Left renal cortex interstitium (tissue), 4 donors: ENCODE measurements around the gene RAET1G. TPM values are rescaled to one million over a fixed set of nuclear protein-coding genes. Genes with fewer than 3 reads are reported as not detected.
"Not testable (repeated sequence)": the region's sequence is repeated elsewhere in the genome, so short reads cannot be mapped to it uniquely, and the experiment has no call there.

ENCODE experiments used
- DNase-seq, 4 donors: peaks; one replicate each; pipeline ENCODE4 v3.0.0-alpha.2; 2013; ENCODE audit warnings: low read depth in 4 of 4, low spot score in 2 of 4, missing footprints in 1 of 4
- polyA plus RNA-seq, 4 donors: library from polyadenylated mRNA; unstranded; fragments of 120-200 nt; gene quantifications; one replicate each; pipeline ENCODE4 v1.2.1, GENCODE V29; 2013; ENCODE audit not compliant: insufficient read length in 4 of 4

Gene RAET1G
- polyA plus RNA-seq, 4 donors, result 0.90 to 1.8 (median 1.2) TPM

- DNase-seq, result no peak
These were observed 12.7 kb upstream of the RAET1G start for GRCh38 chr6:149935668-149936067.

GRCh38 chr6:149935246-149935645, 12.3 kb upstream of the RAET1G start:
- no peak for DNase-seq

DNA sequence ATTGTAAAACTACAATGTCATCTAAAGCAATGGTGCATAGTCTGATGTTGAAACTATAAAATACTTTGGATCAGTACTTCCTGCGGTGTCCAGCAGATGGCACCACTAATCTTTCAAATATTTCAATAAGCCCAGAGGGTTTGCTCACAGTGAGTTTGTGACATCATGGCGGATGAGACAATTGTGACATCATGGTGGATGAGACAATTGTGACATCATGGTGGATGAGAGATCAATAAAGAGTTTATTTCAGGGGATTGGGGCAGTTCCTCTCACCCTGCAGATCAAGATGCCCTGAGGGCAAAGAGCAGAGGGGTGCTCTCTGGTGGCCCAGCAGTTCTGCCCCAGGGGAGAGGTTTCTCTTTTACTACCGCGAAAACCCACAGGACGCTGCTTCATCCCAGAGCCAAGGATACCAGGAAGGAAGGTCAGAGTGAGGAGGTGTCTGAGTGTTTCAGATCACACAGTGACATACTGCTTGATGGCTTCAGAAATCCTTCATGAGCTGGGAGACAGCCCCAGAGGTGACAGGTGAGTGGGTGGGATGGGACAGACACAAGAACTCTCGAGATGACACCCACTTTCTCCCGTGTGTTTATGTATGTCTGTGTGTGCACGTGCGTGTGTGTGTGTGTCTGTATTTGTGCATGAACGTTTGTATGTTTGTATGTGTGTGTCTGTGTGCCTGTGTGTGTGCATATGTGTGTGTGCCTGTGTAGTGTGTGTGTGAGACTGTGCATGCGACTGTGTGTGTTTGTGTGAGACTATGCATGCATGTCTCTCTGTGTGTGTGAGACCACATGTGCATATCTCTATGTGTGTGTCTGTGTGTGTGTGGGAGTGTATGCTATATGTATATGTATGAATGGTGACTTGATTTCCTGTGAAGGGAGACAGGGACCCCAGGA, 11.6 kb upstream of the RAET1G start:
- DNase-seq, result peak in 1 of 4 donors; percentile 66

DNA sequence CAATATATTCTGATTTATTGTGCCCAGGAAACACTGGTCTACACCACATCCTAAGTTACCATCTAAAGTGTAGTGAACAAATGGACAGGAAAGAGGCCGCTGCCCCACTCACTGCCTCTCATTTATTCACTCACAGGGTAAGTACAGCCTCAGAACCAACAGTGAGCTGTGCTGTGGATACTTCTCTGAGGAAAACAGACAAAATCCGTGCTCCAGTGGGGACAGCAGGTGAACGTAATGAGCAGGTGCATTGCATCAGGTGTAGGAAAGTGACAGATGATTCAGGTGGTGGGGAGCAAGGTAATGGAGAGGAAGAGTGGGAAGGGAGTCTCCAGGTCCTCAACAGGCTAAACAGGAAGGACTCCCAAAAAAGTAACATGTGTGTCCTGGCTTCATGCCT, 10.5 kb upstream of the RAET1G start:
- DNase-seq, result no peak

DNA sequence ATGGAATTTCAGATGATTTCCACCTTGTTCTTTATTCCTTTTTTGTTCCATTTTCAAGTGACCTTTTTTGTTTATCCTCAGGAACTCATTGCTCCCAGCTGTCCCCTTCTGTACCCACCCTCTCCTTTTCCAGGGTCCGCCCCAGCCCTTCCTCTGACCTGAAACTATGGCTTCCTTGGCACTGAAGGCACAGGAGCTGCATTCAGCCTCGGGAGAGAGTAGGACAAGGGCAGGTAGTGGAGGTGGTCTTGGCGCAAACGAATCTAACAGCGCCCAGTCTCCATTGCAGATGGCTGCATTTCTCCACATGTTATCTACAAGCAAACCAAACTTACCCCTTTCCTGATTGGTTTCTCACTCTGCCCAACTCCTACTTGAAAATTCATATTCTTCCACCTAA, 10.1 kb upstream of the RAET1G start:
- DNase-seq, result no peak

DNA sequence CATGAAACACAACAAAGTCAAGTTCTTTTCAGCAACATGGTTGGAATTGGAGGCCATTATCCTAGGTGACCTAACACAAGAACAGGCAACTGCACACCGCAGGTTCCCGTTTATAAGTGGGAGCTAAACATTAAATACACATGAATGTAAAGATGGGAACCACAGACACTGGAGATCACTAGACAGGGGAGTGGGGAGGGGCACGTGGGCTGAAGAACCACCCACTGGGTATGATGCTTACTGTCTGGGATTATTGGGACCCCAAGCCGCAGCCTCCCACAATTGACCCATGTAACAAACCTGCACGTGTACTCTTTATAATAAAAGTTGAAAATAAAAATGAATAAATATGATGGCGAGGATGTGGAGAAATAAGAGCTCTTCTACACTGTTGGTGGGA, 8.6 kb upstream of the RAET1G start:
- no peak for DNase-seq

- no peak for DNase-seq
These were observed 6.5 kb upstream of the RAET1G start for GRCh38 chr6:149929422-149929821.

- DNase-seq, result not testable (repeated sequence)
These were observed 4.1 kb upstream of the RAET1G start for GRCh38 chr6:149927025-149927424.

GRCh38 chr6:149925974-149926777, 3.3 kb upstream of the RAET1G start:
- DNase-seq, result peak in 1 of 4 donors; percentile 74

DNA sequence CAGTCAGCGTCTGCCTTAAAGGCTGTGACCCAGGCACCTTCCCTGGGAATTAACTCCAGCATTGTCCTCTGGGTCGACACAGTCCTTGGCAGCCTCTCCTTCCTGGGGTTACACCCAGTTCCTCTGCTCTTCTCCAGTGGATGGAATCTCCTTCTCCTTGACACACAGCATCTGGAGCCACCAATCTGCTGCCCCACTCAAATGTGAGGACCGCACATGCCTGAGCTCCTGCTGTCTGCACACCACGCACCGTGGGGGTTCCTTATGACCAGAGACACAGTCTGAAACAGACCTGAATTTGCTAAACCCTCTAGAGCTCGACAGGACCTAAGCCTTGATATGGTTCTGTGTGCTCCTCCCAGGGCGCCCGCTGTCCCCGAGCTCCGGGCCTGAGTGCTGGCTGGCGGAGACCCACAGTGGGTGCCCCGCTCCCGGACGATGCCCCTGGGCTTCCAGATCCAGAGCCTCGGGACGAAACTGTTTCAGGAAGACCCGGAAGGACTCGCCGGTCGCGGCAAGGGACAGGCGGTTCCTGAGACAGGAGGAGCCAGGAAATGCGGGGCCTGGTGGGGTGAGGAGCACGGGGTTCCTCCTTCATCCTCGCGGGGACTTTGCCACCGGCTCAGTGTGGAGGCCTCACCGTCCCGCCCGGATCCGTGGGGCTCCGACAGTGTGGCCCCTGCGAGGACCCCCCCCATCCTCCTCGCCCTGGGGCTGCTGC, 2.5 kb upstream of the RAET1G start:
- no peak for DNase-seq

GRCh38 chr6:149924933-149925252, 2.0 kb upstream of the RAET1G start:
- DNase-seq, result no peak

DNA sequence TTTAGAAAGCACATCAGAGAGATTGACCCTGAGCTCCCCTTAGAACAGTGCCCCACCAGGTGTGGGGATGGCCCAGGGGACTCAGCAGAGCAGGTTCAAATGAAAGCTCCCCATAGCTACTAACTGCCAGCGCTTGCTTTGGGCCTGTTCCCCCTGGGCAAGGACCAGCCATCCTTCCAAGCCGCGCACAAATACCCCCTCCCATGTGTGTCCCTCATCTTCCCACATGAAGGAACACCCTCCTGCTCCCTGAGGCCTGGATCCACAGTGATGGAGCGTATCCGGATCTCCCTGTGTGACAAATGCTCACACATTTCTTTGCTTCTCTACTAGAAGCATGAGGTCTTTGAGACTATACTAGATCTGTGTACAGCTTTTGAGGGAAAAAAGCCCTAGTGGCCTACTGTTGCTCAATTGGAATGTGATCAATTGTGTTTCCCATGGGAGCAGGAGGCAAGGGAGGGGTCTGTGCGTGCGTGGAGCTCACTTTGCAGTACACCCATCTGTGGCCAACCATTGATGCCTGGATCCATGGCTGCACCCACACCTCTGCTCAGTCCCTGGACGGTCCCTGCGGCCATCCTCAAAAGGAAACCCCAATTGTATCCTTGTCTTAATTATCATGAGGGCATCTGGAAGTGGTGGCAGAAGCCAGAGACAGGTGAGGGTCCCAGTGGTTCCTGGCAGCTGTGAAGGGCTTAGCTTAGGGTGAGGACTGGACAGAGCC, 1.4 kb upstream of the RAET1G start:
- no peak for DNase-seq

GRCh38 chr6:149923327-149923986, 536 bp upstream of the RAET1G start:
- DNase-seq, result no peak

DNA sequence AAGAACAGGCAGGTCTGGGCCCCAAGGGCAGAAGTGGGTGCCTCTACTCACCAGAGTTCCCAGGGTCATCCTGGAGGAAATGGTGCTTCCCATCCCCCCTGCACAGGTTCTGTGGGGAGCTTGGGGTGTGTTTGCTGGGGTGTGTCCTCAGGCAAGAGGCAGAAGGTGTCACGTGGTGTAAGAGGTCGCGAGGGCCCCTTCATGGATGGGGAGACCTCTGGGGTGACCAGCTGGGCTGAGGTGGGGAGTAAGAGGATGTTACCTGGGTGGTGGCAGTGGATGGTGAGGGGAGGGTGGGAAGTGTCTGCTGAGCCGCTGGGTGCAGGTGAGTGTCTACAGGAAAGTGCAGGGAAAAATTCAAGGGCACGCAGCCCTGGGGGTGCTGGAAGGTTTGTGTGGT, 830 bp downstream of the RAET1G start:
- not testable (repeated sequence) for DNase-seq

- no peak for DNase-seq
These were observed 1.6 kb downstream of the RAET1G start for GRCh38 chr6:149921361-149921760.

DNA sequence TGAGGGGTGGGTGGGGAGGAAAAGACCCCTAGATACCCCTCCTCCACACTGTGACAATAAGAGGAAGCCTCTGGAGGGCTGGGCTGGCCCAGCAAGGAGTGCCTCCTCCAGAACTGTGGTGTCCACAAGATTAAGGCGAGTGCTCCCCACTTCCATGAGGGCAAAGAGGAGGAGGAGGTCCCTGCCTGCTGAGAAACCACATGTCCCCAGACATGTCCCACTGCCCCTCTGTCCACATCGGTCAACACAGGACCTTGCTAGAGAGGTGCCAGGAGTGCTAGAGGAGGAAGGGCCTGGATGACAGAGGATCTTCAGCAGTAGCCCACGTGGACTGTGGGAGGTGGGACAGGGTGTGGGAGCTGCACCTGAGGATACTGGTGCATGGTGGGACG, 3.1 kb downstream of the RAET1G start:
- no peak for DNase-seq

- not testable (repeated sequence) for DNase-seq
These were observed 3.6 kb downstream of the RAET1G start for GRCh38 chr6:149919126-149919833.

- DNase-seq, result no peak
These were observed 4.6 kb downstream of the RAET1G start for GRCh38 chr6:149918151-149918905.

GRCh38 chr6:149917679-149918078, 5.2 kb downstream of the RAET1G start:
- DNase-seq, result no peak
